OCI-LY7 (cell line): ENCODE measurements around the gene UQCRQ. TPM values are rescaled to one million over a fixed set of nuclear protein-coding genes. Genes with fewer than 3 reads are reported as not detected.

Source experiments
- BruUV-seq: library from RNA; stranded (reverse); fragments of 400-500 nt; replicated peaks from 2 replicates; lab custom pipeline; 2021; lab: Mats Ljungman, UMichigan
- CTCF ChIA-PET: fragments of 300-600 bp; sonication (Branson Sonifier 250); formaldehyde crosslinking; loops from one replicate; lab custom pipeline; 2022; ENCODE audit warnings: antibody characterized with exemption; ENCODE audit not compliant: unreplicated experiment; lab: Charles Lee
- POLR2A ChIA-PET: fragments of 300-600 bp; sonication (Branson Sonifier 250); formaldehyde crosslinking; loops from one replicate; lab custom pipeline; 2022; ENCODE audit warnings: antibody characterized with exemption; lab: Charles Lee
- DNase-seq: peaks from one replicate; pipeline ENCODE4 v3.0.0-alpha.2; 2015; ENCODE audit warnings: low spot score
- H2AFZ ChIP-seq: fragments of 200-600 bp; sonication (generic), shearing (Covaris generic); 2 replicates; pipeline ENCODE4 v1.6.1; 2014; ENCODE audit warnings: mild to moderate bottlenecking, antibody characterized with exemption, low read length, moderate library complexity
- H3K27ac ChIP-seq: fragments of 200-600 bp; sonication (generic); 2 replicates; pipeline ENCODE4 v1.5.1; 2014; ENCODE audit warnings: mixed run types, low read depth, mild to moderate bottlenecking, moderate library complexity, low read length, inconsistent platforms; ENCODE audit not compliant: poor library complexity, severe bottlenecking
- H3K36me3 ChIP-seq: fragments of 200-600 bp; sonication (generic); 2 replicates; pipeline ENCODE4 v1.6.1; 2014; ENCODE audit warnings: mild to moderate bottlenecking, antibody characterized with exemption, low read length, moderate library complexity, mixed read lengths; ENCODE audit not compliant: insufficient read depth
- H3K4me1 ChIP-seq: fragments of 200-600 bp; sonication (generic); 2 replicates; pipeline ENCODE4 v1.5.1; 2014; ENCODE audit warnings: mild to moderate bottlenecking, low read length; ENCODE audit not compliant: insufficient read depth, poor library complexity, severe bottlenecking
- H3K4me2 ChIP-seq: fragments of 200-600 bp; sonication (generic); 2 replicates; pipeline ENCODE4 v1.6.1; 2014; ENCODE audit warnings: mild to moderate bottlenecking, low read length
- H3K4me3 ChIP-seq: fragments of 200-600 bp; sonication (generic); 2 replicates; pipeline ENCODE4 v1.5.1; 2014; ENCODE audit warnings: mild to moderate bottlenecking, low read depth, low read length; ENCODE audit not compliant: poor library complexity, severe bottlenecking
- H3K79me2 ChIP-seq: fragments of 200-600 bp; sonication (generic); 2 replicates; pipeline ENCODE4 v1.6.1; 2016; ENCODE audit warnings: low read depth, mild to moderate bottlenecking, low read length, moderate library complexity, mixed read lengths; ENCODE audit not compliant: insufficient read depth
- H3K9me2 ChIP-seq: fragments of 200-600 bp; sonication (generic); 2 replicates; pipeline ENCODE4 v1.6.1; 2016; ENCODE audit warnings: mild to moderate bottlenecking, low read length, mixed read lengths; ENCODE audit not compliant: insufficient read depth
- H3K9me3 ChIP-seq: fragments of 200-600 bp; sonication (generic); 2 replicates; pipeline ENCODE4 v1.6.1; 2014; ENCODE audit warnings: mild to moderate bottlenecking, mixed run types, low read length, mixed read lengths
- H4K20me1 ChIP-seq: fragments of 200-600 bp; sonication (generic); 2 replicates; pipeline ENCODE4 v1.6.1; 2014; ENCODE audit warnings: mild to moderate bottlenecking, antibody characterized with exemption, low read length, moderate library complexity, mixed read lengths; ENCODE audit not compliant: insufficient read depth
- CTCF ChIP-seq: fragments of 200-600 bp; sonication (generic); conservative IDR thresholded peaks from 2 replicates; pipeline ENCODE4 v1.5.1; 2014; ENCODE audit warnings: mild to moderate bottlenecking, antibody characterized with exemption, low read length, moderate library complexity, mixed read lengths
- EZH2phosphoT487 ChIP-seq: fragments of 200-600 bp; sonication (generic); IDR thresholded peaks from 2 replicates; pipeline ENCODE4 v1.6.1; 2018; ENCODE audit warnings: low read depth, borderline replicate concordance, mild to moderate bottlenecking, mixed run types, antibody characterized with exemption, low read length, moderate library complexity, mixed read lengths
- intact Hi-C: fragments of 100-400 bp; cut with micrococcal nuclease; formaldehyde crosslinking; loops from one replicate; pipeline ENCODE4 v1.10.0; 2022; ENCODE audit not compliant: unreplicated experiment
- total RNA-seq, 2 experiments: library from RNA; depleted of rRNA in 1 of 2; stranded (reverse); fragments of >200 nt in 1 of 2; shearing (Covaris generic) in 1 of 2; gene quantifications; 2 replicates each; pipeline ENCODE4 v1.2.3, GENCODE V29; 2014 to 2022

Gene UQCRQ
- total RNA-seq, 2 experiments from 2014 or later, result 140 to 310 TPM

GRCh38 chr5:132828846-132829494 lies 37.5 kb upstream of the UQCRQ start:
- Histone ChIP-seq H3K9me2 (no peaks in the 10 kb centered on the region), H3K9me3 (no peaks in the 10 kb centered on the region), H3K27ac (no peak overlapping the region), H2AFZ (no peak overlapping the region), H3K36me3 (no peaks in the 10 kb centered on the region), H3K4me3 (no peak overlapping the region), H3K4me2 (no peak overlapping the region), H3K4me1 (peaks cover 5% of the 10 kb centered on the region), H3K79me2 (no peaks in the 10 kb centered on the region), H4K20me1 (no peaks in the 10 kb centered on the region)
- TF ChIP-seq CTCF, result no peak
- TF ChIP-seq EZH2phosphoT487, result no peak
- ChIA-PET CTCF (interaction anchor here (0.6 to 1.0 kb wide), 2 partner anchors 54 to 279 kb away, joined by 3 to 9 read pairs; no protein-coding TSS in a partner anchor), POLR2A (no interaction called here)
- no peak for DNase-seq
- BruUV-seq, result no TSS peak
- intact Hi-C loops, result no loop called here

- ChIA-PET CTCF (no interaction called here), POLR2A (no interaction called here)
- Histone ChIP-seq H3K4me3 (peak overlapping the region; percentile 63), H3K79me2 (no peaks in the 10 kb centered on the region), H3K9me3 (no peaks in the 10 kb centered on the region), H3K27ac (no peak overlapping the region), H3K9me2 (no peaks in the 10 kb centered on the region), H3K4me1 (peaks cover 5% of the 10 kb centered on the region), H2AFZ (peak overlapping the region; percentile 35), H3K4me2 (peak overlapping the region; percentile 60), H4K20me1 (no peaks in the 10 kb centered on the region), H3K36me3 (no peaks in the 10 kb centered on the region)
- TF ChIP-seq CTCF (peak; percentile 81), EZH2phosphoT487 (no peak)
- DNase-seq, result peak; percentile 73
- no TSS peak for BruUV-seq
- intact Hi-C loops, result loop anchor here (1.0 to 10.0 kb wide), 3 partner anchors 52 to 465 kb away; no protein-coding TSS in a partner anchor
These were observed 36.6 kb upstream of the UQCRQ start for GRCh38 chr5:132829742-132830435.
